OCI-LY7 (cell line): Measurements from ENCODE around the gene CES2. TPM values are rescaled to one million over a fixed set of nuclear protein-coding genes. Genes with fewer than 3 reads are reported as not detected.

Source experiments
- BruUV-seq: library from RNA; stranded (reverse); fragments of 400-500 nt; replicated peaks from 2 replicates; lab custom pipeline; 2021; lab: Mats Ljungman, UMichigan
- CTCF ChIA-PET: fragments of 300-600 bp; sonication (Branson Sonifier 250); formaldehyde crosslinking; loops from one replicate; lab custom pipeline; 2022; ENCODE audit warnings: antibody characterized with exemption; ENCODE audit not compliant: unreplicated experiment; lab: Charles Lee
- POLR2A ChIA-PET: fragments of 300-600 bp; sonication (Branson Sonifier 250); formaldehyde crosslinking; loops from one replicate; lab custom pipeline; 2022; ENCODE audit warnings: antibody characterized with exemption; lab: Charles Lee
- DNase-seq: peaks from one replicate; pipeline ENCODE4 v3.0.0-alpha.2; 2015; ENCODE audit warnings: low spot score
- H2AFZ ChIP-seq: fragments of 200-600 bp; sonication (generic), shearing (Covaris generic); 2 replicates; pipeline ENCODE4 v1.6.1; 2014; ENCODE audit warnings: mild to moderate bottlenecking, antibody characterized with exemption, low read length, moderate library complexity
- H3K27ac ChIP-seq: fragments of 200-600 bp; sonication (generic); 2 replicates; pipeline ENCODE4 v1.5.1; 2014; ENCODE audit warnings: mixed run types, low read depth, mild to moderate bottlenecking, moderate library complexity, low read length, inconsistent platforms; ENCODE audit not compliant: poor library complexity, severe bottlenecking
- H3K36me3 ChIP-seq: fragments of 200-600 bp; sonication (generic); 2 replicates; pipeline ENCODE4 v1.6.1; 2014; ENCODE audit warnings: mild to moderate bottlenecking, antibody characterized with exemption, low read length, moderate library complexity, mixed read lengths; ENCODE audit not compliant: insufficient read depth
- H3K4me1 ChIP-seq: fragments of 200-600 bp; sonication (generic); 2 replicates; pipeline ENCODE4 v1.5.1; 2014; ENCODE audit warnings: mild to moderate bottlenecking, low read length; ENCODE audit not compliant: insufficient read depth, poor library complexity, severe bottlenecking
- H3K4me2 ChIP-seq: fragments of 200-600 bp; sonication (generic); 2 replicates; pipeline ENCODE4 v1.6.1; 2014; ENCODE audit warnings: mild to moderate bottlenecking, low read length
- H3K4me3 ChIP-seq: fragments of 200-600 bp; sonication (generic); 2 replicates; pipeline ENCODE4 v1.5.1; 2014; ENCODE audit warnings: mild to moderate bottlenecking, low read depth, low read length; ENCODE audit not compliant: poor library complexity, severe bottlenecking
- H3K79me2 ChIP-seq: fragments of 200-600 bp; sonication (generic); 2 replicates; pipeline ENCODE4 v1.6.1; 2016; ENCODE audit warnings: low read depth, mild to moderate bottlenecking, low read length, moderate library complexity, mixed read lengths; ENCODE audit not compliant: insufficient read depth
- H3K9me2 ChIP-seq: fragments of 200-600 bp; sonication (generic); 2 replicates; pipeline ENCODE4 v1.6.1; 2016; ENCODE audit warnings: mild to moderate bottlenecking, low read length, mixed read lengths; ENCODE audit not compliant: insufficient read depth
- H3K9me3 ChIP-seq: fragments of 200-600 bp; sonication (generic); 2 replicates; pipeline ENCODE4 v1.6.1; 2014; ENCODE audit warnings: mild to moderate bottlenecking, mixed run types, low read length, mixed read lengths
- H4K20me1 ChIP-seq: fragments of 200-600 bp; sonication (generic); 2 replicates; pipeline ENCODE4 v1.6.1; 2014; ENCODE audit warnings: mild to moderate bottlenecking, antibody characterized with exemption, low read length, moderate library complexity, mixed read lengths; ENCODE audit not compliant: insufficient read depth
- EZH2phosphoT487 ChIP-seq: fragments of 200-600 bp; sonication (generic); IDR thresholded peaks from 2 replicates; pipeline ENCODE4 v1.6.1; 2018; ENCODE audit warnings: low read depth, borderline replicate concordance, mild to moderate bottlenecking, mixed run types, antibody characterized with exemption, low read length, moderate library complexity, mixed read lengths
- intact Hi-C: fragments of 100-400 bp; cut with micrococcal nuclease; formaldehyde crosslinking; loops from one replicate; pipeline ENCODE4 v1.10.0; 2022; ENCODE audit not compliant: unreplicated experiment
- total RNA-seq, 2 experiments: library from RNA; depleted of rRNA in 1 of 2; stranded (reverse); fragments of >200 nt in 1 of 2; shearing (Covaris generic) in 1 of 2; gene quantifications; 2 replicates each; pipeline ENCODE4 v1.2.3, GENCODE V29; 2014 to 2022
- TF ChIP-seq, protein P1 (sequence below): fragments of 200-600 bp; sonication (generic); conservative IDR thresholded peaks from 2 replicates; pipeline ENCODE4 v1.5.1; 2014; ENCODE audit warnings: mild to moderate bottlenecking, antibody characterized with exemption, low read length, moderate library complexity, mixed read lengths

The CES2 gene
- total RNA-seq, 2 experiments from 2014 or later: 29.6 to 30.7 TPM

DNA sequence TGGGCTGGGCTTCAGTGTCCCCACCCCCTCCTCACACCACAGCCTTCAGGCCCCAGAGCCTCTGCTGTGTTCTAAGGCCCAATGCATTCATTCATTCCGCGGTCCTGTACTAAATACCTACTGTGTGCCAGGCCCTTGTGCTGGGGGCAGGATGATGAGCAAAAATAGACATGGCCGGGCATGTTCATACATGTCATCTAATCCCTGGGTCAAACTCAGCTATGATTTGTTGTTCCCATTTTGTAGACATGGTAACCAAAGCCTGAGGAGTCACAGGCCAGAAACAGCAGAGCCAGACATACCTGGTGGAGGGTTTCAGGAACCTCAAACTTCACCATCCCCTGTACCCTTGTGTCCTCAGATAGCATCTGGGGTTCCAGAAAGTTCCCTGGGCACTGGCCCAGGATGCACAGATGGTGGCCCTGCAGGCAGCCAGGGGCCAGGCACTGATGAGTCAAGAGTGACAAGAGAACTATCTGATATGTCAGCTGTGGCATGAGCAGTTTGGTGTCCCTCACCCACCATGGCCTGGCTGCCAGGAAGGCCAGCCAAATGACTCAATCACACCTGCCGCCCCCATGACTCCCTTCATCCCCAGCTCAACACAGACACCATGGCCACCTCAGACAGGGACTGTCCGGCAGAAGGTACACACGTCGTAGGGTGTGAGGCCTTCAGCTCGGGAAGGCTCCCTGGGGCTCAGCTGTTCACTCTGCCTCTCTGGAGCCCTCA is 7.2 kb upstream of the CES2 start:
- CTCF ChIA-PET: interaction anchor here (1.5 kb wide), 1 partner anchor 8 kb away, joined by 3 read pairs; no protein-coding TSS in a partner anchor
- peaks cover 8% of the 10 kb centered on the region; the same call in 1 of the 2 replicates for H3K36me3 ChIP-seq
- no peak overlapping the region for H3K4me3 ChIP-seq
- H3K4me2 ChIP-seq: no peak overlapping the region
- no peak overlapping the region for H3K27ac ChIP-seq
- TF ChIP-seq, protein P1, sequence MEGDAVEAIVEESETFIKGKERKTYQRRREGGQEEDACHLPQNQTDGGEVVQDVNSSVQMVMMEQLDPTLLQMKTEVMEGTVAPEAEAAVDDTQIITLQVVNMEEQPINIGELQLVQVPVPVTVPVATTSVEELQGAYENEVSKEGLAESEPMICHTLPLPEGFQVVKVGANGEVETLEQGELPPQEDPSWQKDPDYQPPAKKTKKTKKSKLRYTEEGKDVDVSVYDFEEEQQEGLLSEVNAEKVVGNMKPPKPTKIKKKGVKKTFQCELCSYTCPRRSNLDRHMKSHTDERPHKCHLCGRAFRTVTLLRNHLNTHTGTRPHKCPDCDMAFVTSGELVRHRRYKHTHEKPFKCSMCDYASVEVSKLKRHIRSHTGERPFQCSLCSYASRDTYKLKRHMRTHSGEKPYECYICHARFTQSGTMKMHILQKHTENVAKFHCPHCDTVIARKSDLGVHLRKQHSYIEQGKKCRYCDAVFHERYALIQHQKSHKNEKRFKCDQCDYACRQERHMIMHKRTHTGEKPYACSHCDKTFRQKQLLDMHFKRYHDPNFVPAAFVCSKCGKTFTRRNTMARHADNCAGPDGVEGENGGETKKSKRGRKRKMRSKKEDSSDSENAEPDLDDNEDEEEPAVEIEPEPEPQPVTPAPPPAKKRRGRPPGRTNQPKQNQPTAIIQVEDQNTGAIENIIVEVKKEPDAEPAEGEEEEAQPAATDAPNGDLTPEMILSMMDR: no peak
- no peak for TF ChIP-seq EZH2phosphoT487
- no peaks in the 10 kb centered on the region for H3K9me2 ChIP-seq
- H4K20me1 ChIP-seq: no peaks in the 10 kb centered on the region
- no peak for DNase-seq
- POLR2A ChIA-PET: interaction anchor here (0.6 to 1.1 kb wide), 2 partner anchors 12 to 57 kb away, joined by 3 to 5 read pairs; no protein-coding TSS in a partner anchor
- no peak overlapping the region for H2AFZ ChIP-seq
- intact Hi-C loops: no loop called here
- BruUV-seq: no TSS peak
- no peaks in the 10 kb centered on the region for H3K79me2 ChIP-seq
- no peaks in the 10 kb centered on the region for H3K9me3 ChIP-seq
- H3K4me1 ChIP-seq: peaks cover under 1% of the 10 kb centered on the region

- Histone ChIP-seq H3K79me2 (peaks cover 6% of the 10 kb centered on the region; the same call in 1 of the 2 replicates), H3K36me3 (peaks cover 8% of the 10 kb centered on the region; the same call in 1 of the 2 replicates), H3K9me2 (no peaks in the 10 kb centered on the region), H3K4me1 (peaks cover 5% of the 10 kb centered on the region), H3K27ac (no peak overlapping the region), H2AFZ (no peak overlapping the region), H3K9me3 (no peaks in the 10 kb centered on the region), H4K20me1 (no peaks in the 10 kb centered on the region), H3K4me3 (no peak overlapping the region), H3K4me2 (no peak overlapping the region)
- no peak for TF ChIP-seq EZH2phosphoT487
- TF ChIP-seq, protein P1: peak; percentile 68
- DNase-seq: peak; percentile 29
- CTCF ChIA-PET: interaction anchor here (0.6 to 1.5 kb wide), 2 partner anchors 9 to 1273 kb away, joined by 3 read pairs; no protein-coding TSS in a partner anchor
- POLR2A ChIA-PET: interaction anchor here (0.6 to 1.1 kb wide), 4 partner anchors 13 to 525 kb away, joined by 3 to 5 read pairs (median 3); no protein-coding TSS in a partner anchor
- no TSS peak for BruUV-seq
- intact Hi-C loops: no loop called here
These were observed 6.5 kb upstream of the CES2 start for GRCh38 chr16:66928702-66929388.
